ENCODE measurements around the gene MOK. TPM values are rescaled to one million over a fixed set of nuclear protein-coding genes. Genes with fewer than 3 reads are reported as not detected.

MOK gene
- total RNA-seq, 4 donors from 2014 or later, result 1.0 to 23.0 (median 11.9) TPM

DNA sequence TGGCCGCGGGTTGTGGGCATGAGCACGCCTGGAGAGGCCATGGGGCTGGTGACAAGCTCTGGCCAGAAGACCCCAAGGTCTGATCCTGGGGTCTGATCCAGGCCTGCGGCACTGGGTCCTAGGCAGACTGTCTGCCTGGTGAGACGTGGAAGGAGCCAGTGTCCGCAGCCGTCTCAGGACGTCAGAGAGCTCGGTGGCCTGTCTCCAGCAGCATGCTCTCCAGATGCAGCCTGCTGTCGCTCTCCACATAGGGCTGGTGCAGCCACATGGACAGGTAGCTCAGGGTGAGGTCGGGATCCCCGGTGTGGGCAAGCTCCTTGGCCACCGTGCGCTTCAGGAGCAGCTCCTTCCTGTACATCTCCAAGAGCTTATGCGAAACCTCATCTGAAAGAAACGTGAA is 43.4 kb upstream of the MOK start:
- no peaks in the 10 kb centered on the region for H3K4me1 ChIP-seq
- H3K9me3 ChIP-seq, result no peaks in the 10 kb centered on the region
- H3K4me3 ChIP-seq, result no peak overlapping the region
- no peaks in the 10 kb centered on the region for H3K36me3 ChIP-seq
- TF ChIP-seq, protein P1, sequence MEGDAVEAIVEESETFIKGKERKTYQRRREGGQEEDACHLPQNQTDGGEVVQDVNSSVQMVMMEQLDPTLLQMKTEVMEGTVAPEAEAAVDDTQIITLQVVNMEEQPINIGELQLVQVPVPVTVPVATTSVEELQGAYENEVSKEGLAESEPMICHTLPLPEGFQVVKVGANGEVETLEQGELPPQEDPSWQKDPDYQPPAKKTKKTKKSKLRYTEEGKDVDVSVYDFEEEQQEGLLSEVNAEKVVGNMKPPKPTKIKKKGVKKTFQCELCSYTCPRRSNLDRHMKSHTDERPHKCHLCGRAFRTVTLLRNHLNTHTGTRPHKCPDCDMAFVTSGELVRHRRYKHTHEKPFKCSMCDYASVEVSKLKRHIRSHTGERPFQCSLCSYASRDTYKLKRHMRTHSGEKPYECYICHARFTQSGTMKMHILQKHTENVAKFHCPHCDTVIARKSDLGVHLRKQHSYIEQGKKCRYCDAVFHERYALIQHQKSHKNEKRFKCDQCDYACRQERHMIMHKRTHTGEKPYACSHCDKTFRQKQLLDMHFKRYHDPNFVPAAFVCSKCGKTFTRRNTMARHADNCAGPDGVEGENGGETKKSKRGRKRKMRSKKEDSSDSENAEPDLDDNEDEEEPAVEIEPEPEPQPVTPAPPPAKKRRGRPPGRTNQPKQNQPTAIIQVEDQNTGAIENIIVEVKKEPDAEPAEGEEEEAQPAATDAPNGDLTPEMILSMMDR (IDR thresholded peaks at IDR 0.05), result no peak
- no peak for TF ChIP-seq POLR2A (IDR thresholded peaks at IDR 0.05)
- intact Hi-C loops (cut with DNase I; ENCODE audit: low total_unique reads), result no loop called here
- no peak overlapping the region for H3K27ac ChIP-seq
- DNase-seq, result no peak
- H3K27me3 ChIP-seq, result no peaks in the 10 kb centered on the region

DNA sequence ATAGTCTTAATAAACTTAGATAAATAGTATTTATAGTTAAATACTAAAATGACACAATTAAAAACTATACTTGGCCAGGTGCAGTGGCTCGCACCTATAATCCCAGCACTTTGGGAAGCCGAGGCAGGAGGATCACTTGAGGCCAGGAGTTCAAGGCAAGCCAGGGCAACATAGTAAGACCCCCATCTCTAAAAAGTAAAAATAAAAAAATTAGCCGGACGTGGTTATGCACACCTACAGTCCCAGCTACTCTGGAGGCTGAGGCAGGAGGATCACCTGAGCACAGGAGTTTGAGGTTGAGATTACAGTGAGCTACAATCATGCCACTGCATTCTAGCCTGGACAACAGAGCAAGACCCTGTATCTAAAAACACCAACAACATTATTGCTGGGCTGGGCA is 41.7 kb upstream of the MOK start:
- no peak for DNase-seq
- no peak for TF ChIP-seq POLR2A (IDR thresholded peaks at IDR 0.05)
- TF ChIP-seq, protein P1 (IDR thresholded peaks at IDR 0.05), result no peak
- no peaks in the 10 kb centered on the region for H3K9me3 ChIP-seq
- H3K27ac ChIP-seq, result no peak overlapping the region
- H3K4me3 ChIP-seq, result no peak overlapping the region
- no peaks in the 10 kb centered on the region for H3K27me3 ChIP-seq
- intact Hi-C loops (cut with DNase I; ENCODE audit: low total_unique reads), result no loop called here
- no peaks in the 10 kb centered on the region for H3K36me3 ChIP-seq
- no peaks in the 10 kb centered on the region for H3K4me1 ChIP-seq

DNA sequence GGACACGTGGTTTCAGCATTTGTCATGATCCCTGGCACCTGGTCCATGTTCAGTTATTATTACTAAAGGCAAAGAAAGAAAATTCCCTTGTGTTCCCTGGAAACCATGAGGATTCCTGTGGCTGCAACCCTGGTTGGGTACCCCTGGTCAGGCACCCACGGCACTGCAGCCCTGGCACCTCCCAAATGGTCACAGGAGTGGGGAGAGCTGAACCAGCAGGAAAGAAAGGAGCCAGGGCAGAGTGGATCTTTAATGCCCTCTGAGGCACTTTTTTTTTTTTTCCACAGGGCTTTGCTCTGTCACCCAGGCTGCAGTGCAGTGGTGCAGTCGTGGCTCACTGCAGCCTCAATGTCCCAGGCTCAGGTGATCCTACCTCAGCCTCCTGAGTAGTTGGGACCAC is 40.3 kb upstream of the MOK start:
- no peak overlapping the region for H3K27ac ChIP-seq
- no peak overlapping the region for H3K4me3 ChIP-seq
- TF ChIP-seq, protein P1 (IDR thresholded peaks at IDR 0.05), result no peak
- no peak for TF ChIP-seq POLR2A (IDR thresholded peaks at IDR 0.05)
- intact Hi-C loops (cut with DNase I; ENCODE audit: low total_unique reads), result no loop called here
- H3K36me3 ChIP-seq, result no peaks in the 10 kb centered on the region
- H3K27me3 ChIP-seq, result no peaks in the 10 kb centered on the region
- no peak for DNase-seq
- no peaks in the 10 kb centered on the region for H3K9me3 ChIP-seq
- H3K4me1 ChIP-seq, result no peaks in the 10 kb centered on the region

DNA sequence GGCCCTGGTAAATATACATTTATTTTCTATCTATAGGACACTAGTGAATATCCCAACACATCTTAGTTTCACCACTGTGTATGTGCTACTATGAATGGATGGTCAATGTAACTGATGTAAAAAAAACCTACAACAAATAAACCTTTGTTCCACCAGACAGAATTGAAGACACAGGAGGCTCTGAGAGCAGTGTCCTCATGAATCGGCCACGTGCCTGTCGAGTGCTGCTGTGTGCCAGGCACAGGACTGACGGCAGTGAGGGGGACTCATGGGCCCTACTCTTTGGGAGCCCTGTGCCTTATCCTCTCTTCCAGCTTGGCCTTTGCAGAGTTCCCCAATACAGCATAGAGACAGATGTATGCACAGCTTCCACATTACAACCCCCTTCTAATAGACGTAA is 39.5 kb upstream of the MOK start:
- no peak overlapping the region for H3K27ac ChIP-seq
- intact Hi-C loops (cut with DNase I; ENCODE audit: low total_unique reads), result no loop called here
- H3K4me1 ChIP-seq, result no peaks in the 10 kb centered on the region
- TF ChIP-seq, protein P1 (IDR thresholded peaks at IDR 0.05), result no peak
- no peak for TF ChIP-seq POLR2A (IDR thresholded peaks at IDR 0.05)
- DNase-seq, result no peak
- no peak overlapping the region for H3K4me3 ChIP-seq
- no peaks in the 10 kb centered on the region for H3K9me3 ChIP-seq
- no peaks in the 10 kb centered on the region for H3K36me3 ChIP-seq
- H3K27me3 ChIP-seq, result no peaks in the 10 kb centered on the region

DNA sequence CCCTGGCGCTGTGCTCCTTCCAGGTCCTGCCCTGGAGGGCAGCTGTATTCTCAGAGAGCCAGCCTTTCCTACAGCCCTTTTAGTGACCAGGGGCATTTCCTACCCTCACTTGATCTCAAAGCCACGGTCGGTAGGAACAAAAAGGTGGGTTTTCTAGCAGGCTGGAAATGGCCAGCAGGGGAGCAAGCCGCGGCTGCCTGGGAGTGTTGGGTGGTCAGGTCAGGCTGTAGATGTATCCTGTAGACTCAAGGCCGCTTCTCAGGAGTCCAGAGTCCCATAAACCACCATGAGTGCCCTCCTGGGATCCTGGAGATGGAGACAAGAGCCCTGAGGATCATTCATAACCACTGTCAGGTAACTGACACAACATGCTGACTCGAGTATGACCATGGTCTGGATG is 39.1 kb upstream of the MOK start:
- Histone ChIP-seq H3K9me3 (no peaks in the 10 kb centered on the region), H3K27me3 (no peaks in the 10 kb centered on the region), H3K4me1 (no peaks in the 10 kb centered on the region), H3K4me3 (no peak overlapping the region), H3K36me3 (no peaks in the 10 kb centered on the region), H3K27ac (no peak overlapping the region)
- no peak for DNase-seq
- TF ChIP-seq, protein P1 (IDR thresholded peaks at IDR 0.05), result no peak
- TF ChIP-seq POLR2A (IDR thresholded peaks at IDR 0.05), result no peak
- intact Hi-C loops (cut with DNase I; ENCODE audit: low total_unique reads), result no loop called here

Data from uterus (tissue), 4 donors.